Measurements from ENCODE around the gene PEX5L.

- TF ChIP-seq CTCF (IDR thresholded peaks at IDR 0.05), result no peak
- TF ChIP-seq RFX5 (IDR thresholded peaks at IDR 0.05), result no peak
- TF ChIP-seq POLR2A (IDR thresholded peaks at IDR 0.05; ENCODE audit: low read length), result no peak
- TF ChIP-seq NFE2L2 (conservative IDR thresholded peaks at IDR 0.05; ENCODE audit: low read length), result no peak
- no peak for TF ChIP-seq HOXB5 (CRISPR knock-in tag; IDR thresholded peaks at IDR 0.05)
- no peak for TF ChIP-seq MAX (IDR thresholded peaks at IDR 0.05)
- TF ChIP-seq MAFK (IDR thresholded peaks at IDR 0.05; ENCODE audit: partially characterized antibody), result no peak
These were observed 101.0 kb downstream of the PEX5L start for GRCh38 chr3:179935710-179936109.

Data from A549 (cell line).